Measurements from ENCODE around the gene NAT16. TPM values are rescaled to one million over a fixed set of nuclear protein-coding genes. Genes with fewer than 3 reads are reported as not detected.
"Not testable (repeated sequence)": the region's sequence is repeated elsewhere in the genome, so short reads cannot be mapped to it uniquely, and the experiment has no call there.

Gene NAT16
- total RNA-seq, 1 experiment from 2014 or later = not detected

- CTCF ChIA-PET = interaction anchor here (1.1 kb wide), 1 partner anchor 20 kb away, joined by 4 read pairs; no protein-coding TSS in a partner anchor
- intact Hi-C loops (cut with micrococcal nuclease; ENCODE audit: unreplicated experiment) = no loop called here
- no peaks in the 10 kb centered on the region for H3K9me3 Mint-ChIP-seq (ENCODE audit: low read depth, unreplicated experiment)
- TF ChIP-seq CTCF (IDR thresholded peaks at IDR 0.05; ENCODE audit: unreplicated experiment) = no peak
- H3K4me1 Mint-ChIP-seq (ENCODE audit: low read depth, unreplicated experiment) = no peaks in the 10 kb centered on the region
- H3K4me3 Mint-ChIP-seq (ENCODE audit: low read depth, unreplicated experiment) = peak within 1 kb of the TSS; percentile 32
- no TSS peak for BruUV-seq (replicated peaks)
- H3K27me3 Mint-ChIP-seq (ENCODE audit: unreplicated experiment) = peaks cover 38% of the 10 kb centered on the region
- H3K27ac Mint-ChIP-seq (ENCODE audit: unreplicated experiment) = no peak within 1 kb of the TSS
- peaks cover 2% of the 10 kb centered on the region for H3K36me3 Mint-ChIP-seq (ENCODE audit: insufficient read depth, unreplicated experiment)
- DNase-seq = no peak
Observed at GRCh38 chr7:101200862-101201599, 20.9 kb upstream of the NAT16 start, which contains the start of gene MOGAT3. Gene MOGAT3 (minus strand): TSS chr7:101201036. CDS start chr7:101200854, 182 bp downstream.

GRCh38 chr7:101200504-101200861 is 20.4 kb upstream of the NAT16 start:
- H3K4me1 Mint-ChIP-seq (ENCODE audit: low read depth, unreplicated experiment) = no peaks in the 10 kb centered on the region
- H3K36me3 Mint-ChIP-seq (ENCODE audit: insufficient read depth, unreplicated experiment) = no peaks in the 10 kb centered on the region
- CTCF ChIA-PET = no interaction called here
- TF ChIP-seq CTCF (IDR thresholded peaks at IDR 0.05; ENCODE audit: unreplicated experiment) = no peak
- peaks cover 38% of the 10 kb centered on the region for H3K27me3 Mint-ChIP-seq (ENCODE audit: unreplicated experiment)
- no peak overlapping the region for H3K4me3 Mint-ChIP-seq (ENCODE audit: low read depth, unreplicated experiment)
- no peak for DNase-seq
- no TSS peak for BruUV-seq (replicated peaks)
- intact Hi-C loops (cut with micrococcal nuclease; ENCODE audit: unreplicated experiment) = no loop called here
- H3K9me3 Mint-ChIP-seq (ENCODE audit: low read depth, unreplicated experiment) = no peaks in the 10 kb centered on the region
- no peak overlapping the region for H3K27ac Mint-ChIP-seq (ENCODE audit: unreplicated experiment)

GRCh38 chr7:101199522-101199921 is 19.4 kb upstream of the NAT16 start:
- H3K9me3 Mint-ChIP-seq (ENCODE audit: low read depth, unreplicated experiment); BruUV-seq (replicated peaks); DNase-seq; H3K36me3 Mint-ChIP-seq (ENCODE audit: insufficient read depth, unreplicated experiment); H3K4me1 Mint-ChIP-seq (ENCODE audit: low read depth, unreplicated experiment); H3K27ac Mint-ChIP-seq (ENCODE audit: unreplicated experiment); H3K4me3 Mint-ChIP-seq (ENCODE audit: low read depth, unreplicated experiment); intact Hi-C loops (cut with micrococcal nuclease; ENCODE audit: unreplicated experiment): not testable (repeated sequence)
- CTCF ChIA-PET = interaction anchor here (0.7 kb wide), 1 partner anchor 18 kb away, joined by 3 read pairs; no protein-coding TSS in a partner anchor
- H3K27me3 Mint-ChIP-seq (ENCODE audit: unreplicated experiment) = peaks cover 38% of the 10 kb centered on the region

GRCh38 chr7:101198476-101198875 is 18.4 kb upstream of the NAT16 start:
- H3K4me3 Mint-ChIP-seq (ENCODE audit: low read depth, unreplicated experiment) = no peak overlapping the region
- no peaks in the 10 kb centered on the region for H3K9me3 Mint-ChIP-seq (ENCODE audit: low read depth, unreplicated experiment)
- peaks cover 29% of the 10 kb centered on the region for H3K27me3 Mint-ChIP-seq (ENCODE audit: unreplicated experiment)
- DNase-seq = no peak
- TF ChIP-seq CTCF (IDR thresholded peaks at IDR 0.05; ENCODE audit: unreplicated experiment) = no peak
- H3K27ac Mint-ChIP-seq (ENCODE audit: unreplicated experiment) = no peak overlapping the region
- CTCF ChIA-PET = no interaction called here
- no TSS peak for BruUV-seq (replicated peaks)
- no peaks in the 10 kb centered on the region for H3K4me1 Mint-ChIP-seq (ENCODE audit: low read depth, unreplicated experiment)
- H3K36me3 Mint-ChIP-seq (ENCODE audit: insufficient read depth, unreplicated experiment) = no peaks in the 10 kb centered on the region
- intact Hi-C loops (cut with micrococcal nuclease; ENCODE audit: unreplicated experiment) = no loop called here

GRCh38 chr7:101197991-101198390 is 17.9 kb upstream of the NAT16 start:
- H3K9me3 Mint-ChIP-seq (ENCODE audit: low read depth, unreplicated experiment) = no peaks in the 10 kb centered on the region
- BruUV-seq (replicated peaks) = no TSS peak
- H3K4me1 Mint-ChIP-seq (ENCODE audit: low read depth, unreplicated experiment) = no peaks in the 10 kb centered on the region
- no peak for DNase-seq
- TF ChIP-seq CTCF (IDR thresholded peaks at IDR 0.05; ENCODE audit: unreplicated experiment) = no peak
- no peak overlapping the region for H3K27ac Mint-ChIP-seq (ENCODE audit: unreplicated experiment)
- H3K4me3 Mint-ChIP-seq (ENCODE audit: low read depth, unreplicated experiment) = no peak overlapping the region
- intact Hi-C loops (cut with micrococcal nuclease; ENCODE audit: unreplicated experiment) = no loop called here
- H3K36me3 Mint-ChIP-seq (ENCODE audit: insufficient read depth, unreplicated experiment) = no peaks in the 10 kb centered on the region
- H3K27me3 Mint-ChIP-seq (ENCODE audit: unreplicated experiment) = peaks cover 25% of the 10 kb centered on the region
- CTCF ChIA-PET = no interaction called here

Data from Calu3 (cell line).